Measurements from ENCODE around the gene RAB11A.

DNA sequence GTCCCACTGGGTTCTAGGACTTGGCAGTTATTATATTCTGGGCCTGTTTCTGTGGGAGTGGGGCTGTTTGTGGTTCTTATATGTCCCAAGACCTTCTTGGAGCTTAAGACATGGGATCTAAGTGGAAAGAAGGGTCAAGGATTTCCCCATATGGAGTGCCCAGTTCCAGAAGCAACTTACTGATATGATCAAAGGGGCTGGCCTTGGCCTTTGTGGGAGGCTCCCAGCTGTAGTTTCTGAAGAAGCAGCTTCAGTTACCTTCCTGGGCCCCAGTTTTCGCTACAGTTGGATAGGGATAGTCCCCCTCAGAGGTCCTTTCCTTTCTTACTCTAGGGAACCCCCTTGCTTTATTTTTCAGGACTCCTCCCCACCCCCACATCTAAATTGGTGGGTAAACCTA is 56.0 kb downstream of the RAB11A start:
- TF ChIP-seq, protein P1, sequence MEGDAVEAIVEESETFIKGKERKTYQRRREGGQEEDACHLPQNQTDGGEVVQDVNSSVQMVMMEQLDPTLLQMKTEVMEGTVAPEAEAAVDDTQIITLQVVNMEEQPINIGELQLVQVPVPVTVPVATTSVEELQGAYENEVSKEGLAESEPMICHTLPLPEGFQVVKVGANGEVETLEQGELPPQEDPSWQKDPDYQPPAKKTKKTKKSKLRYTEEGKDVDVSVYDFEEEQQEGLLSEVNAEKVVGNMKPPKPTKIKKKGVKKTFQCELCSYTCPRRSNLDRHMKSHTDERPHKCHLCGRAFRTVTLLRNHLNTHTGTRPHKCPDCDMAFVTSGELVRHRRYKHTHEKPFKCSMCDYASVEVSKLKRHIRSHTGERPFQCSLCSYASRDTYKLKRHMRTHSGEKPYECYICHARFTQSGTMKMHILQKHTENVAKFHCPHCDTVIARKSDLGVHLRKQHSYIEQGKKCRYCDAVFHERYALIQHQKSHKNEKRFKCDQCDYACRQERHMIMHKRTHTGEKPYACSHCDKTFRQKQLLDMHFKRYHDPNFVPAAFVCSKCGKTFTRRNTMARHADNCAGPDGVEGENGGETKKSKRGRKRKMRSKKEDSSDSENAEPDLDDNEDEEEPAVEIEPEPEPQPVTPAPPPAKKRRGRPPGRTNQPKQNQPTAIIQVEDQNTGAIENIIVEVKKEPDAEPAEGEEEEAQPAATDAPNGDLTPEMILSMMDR (IDR thresholded peaks at IDR 0.05) = no peak
- TF ChIP-seq ELF1 (IDR thresholded peaks at IDR 0.05) = no peak
- no peak for TF ChIP-seq FOSL2 (IDR thresholded peaks at IDR 0.05; ENCODE audit: borderline replicate concordance, low read depth)
- TF ChIP-seq TAF1 (IDR thresholded peaks at IDR 0.05; ENCODE audit: borderline replicate concordance, low read depth, low read length) = no peak
- no peak for TF ChIP-seq YY1 (IDR thresholded peaks at IDR 0.05; ENCODE audit: low read depth)
